ENCODE measurements around the gene KRT3.

KRT3 gene

DNA sequence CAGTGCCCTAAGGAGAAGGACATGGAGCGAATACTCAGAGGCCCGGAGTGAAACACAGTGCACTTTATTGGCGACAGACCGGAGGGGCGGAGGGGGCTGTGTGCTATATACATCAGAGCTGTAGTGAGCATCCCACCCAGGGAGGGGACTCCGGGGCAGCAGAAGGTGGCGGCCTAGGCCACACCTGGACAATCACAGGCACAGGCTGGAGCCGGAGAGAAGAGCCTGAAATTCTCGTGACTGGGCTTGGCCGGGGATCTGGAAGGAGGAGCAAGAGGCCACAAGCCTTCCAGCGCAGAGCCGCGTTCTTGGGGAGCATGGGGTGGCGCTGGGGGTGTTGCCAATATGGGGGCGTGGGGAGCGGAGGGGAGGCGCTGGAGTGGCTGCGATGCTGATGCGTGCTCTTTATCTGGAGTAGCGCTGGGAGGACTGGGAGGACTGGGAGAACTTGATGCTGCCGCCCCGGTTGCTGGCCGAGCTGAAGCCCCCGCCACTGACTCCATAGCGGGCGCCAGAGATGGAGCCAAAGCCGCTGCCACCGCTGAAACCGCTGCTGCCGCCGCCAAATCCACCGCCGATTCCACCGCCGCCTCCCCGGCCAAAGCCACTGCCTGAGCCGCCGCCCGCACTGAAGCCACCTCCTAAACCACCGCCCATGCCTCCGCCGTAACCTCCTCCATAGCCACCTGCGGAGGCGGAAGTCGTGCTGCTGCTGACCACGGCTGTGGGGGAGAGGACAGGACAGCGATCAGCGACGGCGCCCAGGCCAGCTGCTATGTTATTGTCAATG, 6.1 kb downstream of the KRT3 start:
- TF ChIP-seq, protein P1, sequence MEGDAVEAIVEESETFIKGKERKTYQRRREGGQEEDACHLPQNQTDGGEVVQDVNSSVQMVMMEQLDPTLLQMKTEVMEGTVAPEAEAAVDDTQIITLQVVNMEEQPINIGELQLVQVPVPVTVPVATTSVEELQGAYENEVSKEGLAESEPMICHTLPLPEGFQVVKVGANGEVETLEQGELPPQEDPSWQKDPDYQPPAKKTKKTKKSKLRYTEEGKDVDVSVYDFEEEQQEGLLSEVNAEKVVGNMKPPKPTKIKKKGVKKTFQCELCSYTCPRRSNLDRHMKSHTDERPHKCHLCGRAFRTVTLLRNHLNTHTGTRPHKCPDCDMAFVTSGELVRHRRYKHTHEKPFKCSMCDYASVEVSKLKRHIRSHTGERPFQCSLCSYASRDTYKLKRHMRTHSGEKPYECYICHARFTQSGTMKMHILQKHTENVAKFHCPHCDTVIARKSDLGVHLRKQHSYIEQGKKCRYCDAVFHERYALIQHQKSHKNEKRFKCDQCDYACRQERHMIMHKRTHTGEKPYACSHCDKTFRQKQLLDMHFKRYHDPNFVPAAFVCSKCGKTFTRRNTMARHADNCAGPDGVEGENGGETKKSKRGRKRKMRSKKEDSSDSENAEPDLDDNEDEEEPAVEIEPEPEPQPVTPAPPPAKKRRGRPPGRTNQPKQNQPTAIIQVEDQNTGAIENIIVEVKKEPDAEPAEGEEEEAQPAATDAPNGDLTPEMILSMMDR (IDR thresholded peaks at IDR 0.05; ENCODE audit: insufficient read depth, low read length, poor library complexity, severe bottlenecking), result no peak
- no peak for TF ChIP-seq EZH2phosphoT487 (conservative IDR thresholded peaks at IDR 0.05; ENCODE audit: low read length)
- Histone ChIP-seq H2AFZ (ENCODE audit: low read depth, low read length, severe bottlenecking) (no peak overlapping the region), H3F3A (ENCODE audit: insufficient read depth) (no peaks in the 10 kb centered on the region)

GRCh38 chr12:52788876-52789636, 6.9 kb downstream of the KRT3 start:
- no peaks in the 10 kb centered on the region for H3K9me2 ChIP-seq (replicated peaks; ENCODE audit: insufficient read depth, low read length)
- H3F3A ChIP-seq (ENCODE audit: insufficient read depth), result no peaks in the 10 kb centered on the region
- H3K9ac ChIP-seq (ENCODE audit: low read length), result no peak overlapping the region
- no peak overlapping the region for H3K4me2 ChIP-seq (ENCODE audit: low read depth, low read length, poor library complexity, severe bottlenecking)
- H3K9me3 ChIP-seq (ENCODE audit: insufficient read depth, low read length), result no peaks in the 10 kb centered on the region
- H3K79me2 ChIP-seq (ENCODE audit: insufficient read depth, low read length), result no peaks in the 10 kb centered on the region
- H4K20me1 ChIP-seq (ENCODE audit: low read depth, low read length), result no peaks in the 10 kb centered on the region
- H3K27me3 ChIP-seq (ENCODE audit: low read length), result no peaks in the 10 kb centered on the region
- no peak overlapping the region for H3K27ac ChIP-seq (ENCODE audit: low read depth, low read length)
- no peak overlapping the region for H2AFZ ChIP-seq (ENCODE audit: low read depth, low read length, severe bottlenecking)
- H3K4me3 ChIP-seq (ENCODE audit: insufficient read depth, low read length, poor library complexity, severe bottlenecking), result no peak overlapping the region
- H3K36me3 ChIP-seq (ENCODE audit: low read length), result no peaks in the 10 kb centered on the region
- TF ChIP-seq, protein P1 (IDR thresholded peaks at IDR 0.05; ENCODE audit: insufficient read depth, low read length, poor library complexity, severe bottlenecking), result no peak
- TF ChIP-seq EZH2phosphoT487 (conservative IDR thresholded peaks at IDR 0.05; ENCODE audit: low read length), result no peak

More for the DNA sequence above, 6.1 kb downstream of the KRT3 start:
- H3K27ac ChIP-seq (ENCODE audit: low read depth, low read length), result no peak overlapping the region
- H3K9me2 ChIP-seq (replicated peaks; ENCODE audit: insufficient read depth, low read length), result no peaks in the 10 kb centered on the region
- H3K36me3 ChIP-seq (ENCODE audit: low read length), result no peaks in the 10 kb centered on the region
- H3K79me2 ChIP-seq (ENCODE audit: insufficient read depth, low read length), result no peaks in the 10 kb centered on the region
- no peaks in the 10 kb centered on the region for H3K9me3 ChIP-seq (ENCODE audit: insufficient read depth, low read length)
- no peak overlapping the region for H3K9ac ChIP-seq (ENCODE audit: low read length)
- H3K27me3 ChIP-seq (ENCODE audit: low read length), result no peaks in the 10 kb centered on the region
- H4K20me1 ChIP-seq (ENCODE audit: low read depth, low read length), result no peaks in the 10 kb centered on the region
- no peak overlapping the region for H3K4me3 ChIP-seq (ENCODE audit: insufficient read depth, low read length, poor library complexity, severe bottlenecking)
- no peak overlapping the region for H3K4me2 ChIP-seq (ENCODE audit: low read depth, low read length, poor library complexity, severe bottlenecking)

GRCh38 chr12:52788192-52788875, 7.6 kb downstream of the KRT3 start:
- H3K9me3 ChIP-seq (ENCODE audit: insufficient read depth, low read length), result no peaks in the 10 kb centered on the region
- H3K27me3 ChIP-seq (ENCODE audit: low read length), result no peaks in the 10 kb centered on the region
- H3K9me2 ChIP-seq (replicated peaks; ENCODE audit: insufficient read depth, low read length), result no peaks in the 10 kb centered on the region
- no peak for TF ChIP-seq EZH2phosphoT487 (conservative IDR thresholded peaks at IDR 0.05; ENCODE audit: low read length)
- TF ChIP-seq, protein P1 (IDR thresholded peaks at IDR 0.05; ENCODE audit: insufficient read depth, low read length, poor library complexity, severe bottlenecking), result no peak
- no peaks in the 10 kb centered on the region for H3F3A ChIP-seq (ENCODE audit: insufficient read depth)
- no peaks in the 10 kb centered on the region for H4K20me1 ChIP-seq (ENCODE audit: low read depth, low read length)
- no peak overlapping the region for H2AFZ ChIP-seq (ENCODE audit: low read depth, low read length, severe bottlenecking)
- H3K4me2 ChIP-seq (ENCODE audit: low read depth, low read length, poor library complexity, severe bottlenecking), result no peak overlapping the region
- H3K79me2 ChIP-seq (ENCODE audit: insufficient read depth, low read length), result no peaks in the 10 kb centered on the region
- H3K27ac ChIP-seq (ENCODE audit: low read depth, low read length), result no peak overlapping the region
- no peak overlapping the region for H3K9ac ChIP-seq (ENCODE audit: low read length)
- no peak overlapping the region for H3K4me3 ChIP-seq (ENCODE audit: insufficient read depth, low read length, poor library complexity, severe bottlenecking)
- H3K36me3 ChIP-seq (ENCODE audit: low read length), result no peaks in the 10 kb centered on the region

Measured in SU-DHL-6 (cell line).